OCI-LY3 (cell line): ENCODE measurements around the gene CPLANE2.

Source experiments
- H2AFZ ChIP-seq: fragments of 200-600, 300-600 bp; shearing (Covaris generic); 2 replicates; pipeline ENCODE4 v1.6.0; 2014; ENCODE audit warnings: antibody characterized with exemption, low read depth, low read length
- H3K27ac ChIP-seq: fragments of 200-600, 300-600 bp; sonication (generic); 2 replicates; pipeline ENCODE4 v1.5.1; 2014; ENCODE audit warnings: mild to moderate bottlenecking, low read length, moderate library complexity, mixed read lengths
- H3K27me3 ChIP-seq: fragments of 200-600, 300-600 bp; sonication (generic); 2 replicates; pipeline ENCODE4 v1.6.1; 2014; ENCODE audit warnings: low read depth, low read length, mixed read lengths
- H3K36me3 ChIP-seq: fragments of 200-600, 300-600 bp; sonication (generic); replicated peaks from 2 replicates; pipeline ENCODE3; 2014; ENCODE audit warnings: low read depth, low read length, mixed read lengths
- H3K4me1 ChIP-seq: fragments of 300-600, 200-600 bp; sonication (generic); 2 replicates; pipeline ENCODE4 v1.6.1; 2014; ENCODE audit warnings: low read length, mixed read lengths
- H3K4me2 ChIP-seq: fragments of 200-600, 300-600 bp; sonication (generic); 2 replicates; pipeline ENCODE4 v1.6.1; 2014; ENCODE audit warnings: low read length, mixed read lengths
- H3K4me3 ChIP-seq: fragments of 300-600, 200-600 bp; sonication (generic); 2 replicates; pipeline ENCODE4 v1.5.1; 2014; ENCODE audit warnings: antibody characterized with exemption, mild to moderate bottlenecking, low read length, moderate library complexity
- H3K79me2 ChIP-seq: fragments of 300-600, 200-600 bp; shearing (Covaris generic); 2 replicates; pipeline ENCODE4 v1.6.1; 2014; ENCODE audit warnings: mild to moderate bottlenecking, low read length, mixed read lengths
- H3K9ac ChIP-seq: fragments of 300-600, 200-600 bp; shearing (Covaris generic); 2 replicates; pipeline ENCODE4 v1.6.0; 2014; ENCODE audit warnings: mild to moderate bottlenecking, low read length, moderate library complexity
- H3K9me3 ChIP-seq: fragments of 200-600, 300-600 bp; shearing (Covaris generic); 2 replicates; pipeline ENCODE4 v1.6.1; 2014; ENCODE audit warnings: low read length, mixed read lengths; ENCODE audit not compliant: insufficient read depth
- H4K20me1 ChIP-seq: fragments of 200-600, 300-600 bp; sonication (generic); 2 replicates; pipeline ENCODE4 v1.6.1; 2016; ENCODE audit warnings: low read length, mixed read lengths; ENCODE audit not compliant: insufficient read depth
- EZH2phosphoT487 ChIP-seq: fragments of 200-600 bp; shearing (Covaris generic); IDR thresholded peaks from 2 replicates; pipeline ENCODE4 v1.6.1; 2018; ENCODE audit warnings: antibody characterized with exemption, mixed run types, low read depth
- TF ChIP-seq, protein P1 (sequence below): fragments of 200-600, 300-600 bp; sonication (generic); IDR thresholded peaks from 2 replicates; pipeline ENCODE4 v1.5.1; 2014; ENCODE audit warnings: antibody characterized with exemption, low read length, low read depth

CPLANE2 gene

DNA sequence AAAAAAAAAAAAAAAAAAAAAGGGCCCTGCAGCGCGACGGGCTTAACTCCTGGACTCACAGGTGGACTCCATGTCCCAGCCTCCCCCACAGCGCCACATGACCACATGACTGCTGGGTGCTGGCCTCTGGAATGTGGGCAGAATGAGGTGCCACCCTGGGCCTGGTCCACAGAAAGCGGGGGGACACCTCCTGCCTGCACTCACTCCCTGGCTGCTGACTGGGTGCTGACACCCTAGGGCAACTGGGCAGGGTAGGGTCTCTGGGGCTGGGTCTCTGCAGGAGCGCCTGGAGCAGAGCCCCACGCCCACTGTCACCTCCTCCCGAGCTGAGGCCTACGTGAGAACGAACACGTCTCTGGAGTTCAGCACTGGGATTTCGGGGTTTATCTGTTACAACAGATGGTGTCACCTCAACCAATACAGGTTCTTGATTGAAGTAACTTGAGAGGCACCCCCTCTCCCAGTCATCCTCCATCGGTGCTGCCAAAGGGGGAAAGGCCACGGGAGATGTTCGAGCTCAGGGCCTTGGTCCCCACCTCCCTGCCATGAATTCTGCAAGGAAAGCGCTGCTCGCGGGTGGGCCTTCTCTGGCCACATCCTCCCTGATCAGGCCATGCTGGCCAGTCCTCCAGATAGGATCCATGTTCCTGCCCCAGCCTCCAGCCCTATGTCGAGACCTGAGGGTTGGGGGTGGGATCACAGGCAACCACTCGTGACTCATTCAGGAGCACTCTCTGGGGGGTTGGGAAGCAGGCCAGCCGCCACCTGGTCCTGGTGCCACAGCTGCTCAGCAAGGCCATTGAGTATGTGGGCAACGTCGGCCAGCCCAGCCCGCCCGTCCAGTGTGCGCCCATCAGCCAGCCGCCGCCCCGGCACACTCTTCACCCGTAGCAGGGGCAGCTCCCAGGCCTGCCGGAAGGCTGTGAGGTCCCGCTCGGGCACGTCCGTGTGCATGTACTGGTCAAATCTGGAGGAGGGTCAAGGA, 5.4 kb downstream of the CPLANE2 start:
- H3K27me3 ChIP-seq: no peaks in the 10 kb centered on the region
- H3K9ac ChIP-seq: no peak overlapping the region
- H3K9me3 ChIP-seq: no peaks in the 10 kb centered on the region
- H3K79me2 ChIP-seq: no peaks in the 10 kb centered on the region
- no peak overlapping the region for H2AFZ ChIP-seq
- H3K36me3 ChIP-seq: no peaks in the 10 kb centered on the region
- peaks cover 5% of the 10 kb centered on the region for H3K4me1 ChIP-seq
- no peak overlapping the region for H3K27ac ChIP-seq
- H4K20me1 ChIP-seq: no peaks in the 10 kb centered on the region
- TF ChIP-seq EZH2phosphoT487: no peak
- TF ChIP-seq, protein P1, sequence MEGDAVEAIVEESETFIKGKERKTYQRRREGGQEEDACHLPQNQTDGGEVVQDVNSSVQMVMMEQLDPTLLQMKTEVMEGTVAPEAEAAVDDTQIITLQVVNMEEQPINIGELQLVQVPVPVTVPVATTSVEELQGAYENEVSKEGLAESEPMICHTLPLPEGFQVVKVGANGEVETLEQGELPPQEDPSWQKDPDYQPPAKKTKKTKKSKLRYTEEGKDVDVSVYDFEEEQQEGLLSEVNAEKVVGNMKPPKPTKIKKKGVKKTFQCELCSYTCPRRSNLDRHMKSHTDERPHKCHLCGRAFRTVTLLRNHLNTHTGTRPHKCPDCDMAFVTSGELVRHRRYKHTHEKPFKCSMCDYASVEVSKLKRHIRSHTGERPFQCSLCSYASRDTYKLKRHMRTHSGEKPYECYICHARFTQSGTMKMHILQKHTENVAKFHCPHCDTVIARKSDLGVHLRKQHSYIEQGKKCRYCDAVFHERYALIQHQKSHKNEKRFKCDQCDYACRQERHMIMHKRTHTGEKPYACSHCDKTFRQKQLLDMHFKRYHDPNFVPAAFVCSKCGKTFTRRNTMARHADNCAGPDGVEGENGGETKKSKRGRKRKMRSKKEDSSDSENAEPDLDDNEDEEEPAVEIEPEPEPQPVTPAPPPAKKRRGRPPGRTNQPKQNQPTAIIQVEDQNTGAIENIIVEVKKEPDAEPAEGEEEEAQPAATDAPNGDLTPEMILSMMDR: no peak
- no peak overlapping the region for H3K4me2 ChIP-seq
- H3K4me3 ChIP-seq: no peak overlapping the region

DNA sequence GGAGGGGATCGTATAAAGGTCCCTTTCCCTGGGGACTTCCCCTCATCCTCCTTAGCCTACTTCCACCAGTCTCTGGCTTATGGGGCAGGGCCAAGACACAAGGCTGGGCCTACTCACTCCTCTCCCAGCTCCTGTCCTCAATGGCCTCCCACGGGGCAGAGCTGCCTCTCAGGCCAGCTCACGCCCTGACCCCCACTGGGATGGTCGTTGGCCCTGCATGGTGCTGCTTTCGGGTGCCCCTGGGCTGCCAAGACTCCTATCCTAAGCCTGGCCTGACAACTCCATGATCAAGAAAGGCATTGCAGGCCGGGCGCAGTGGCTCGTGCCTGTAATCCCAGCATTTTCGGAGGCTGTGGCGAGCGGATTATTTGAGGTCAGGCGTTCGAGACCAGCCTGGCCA, 6.2 kb downstream of the CPLANE2 start:
- no peaks in the 10 kb centered on the region for H3K36me3 ChIP-seq
- no peak overlapping the region for H3K4me3 ChIP-seq
- H3K79me2 ChIP-seq: no peaks in the 10 kb centered on the region
- H3K4me2 ChIP-seq: no peak overlapping the region
- H3K27me3 ChIP-seq: no peaks in the 10 kb centered on the region
- H4K20me1 ChIP-seq: no peaks in the 10 kb centered on the region
- no peaks in the 10 kb centered on the region for H3K4me1 ChIP-seq
- TF ChIP-seq EZH2phosphoT487: no peak
- TF ChIP-seq, protein P1: no peak
- H3K9me3 ChIP-seq: no peaks in the 10 kb centered on the region
- no peak overlapping the region for H2AFZ ChIP-seq
- H3K9ac ChIP-seq: no peak overlapping the region
- no peak overlapping the region for H3K27ac ChIP-seq

DNA sequence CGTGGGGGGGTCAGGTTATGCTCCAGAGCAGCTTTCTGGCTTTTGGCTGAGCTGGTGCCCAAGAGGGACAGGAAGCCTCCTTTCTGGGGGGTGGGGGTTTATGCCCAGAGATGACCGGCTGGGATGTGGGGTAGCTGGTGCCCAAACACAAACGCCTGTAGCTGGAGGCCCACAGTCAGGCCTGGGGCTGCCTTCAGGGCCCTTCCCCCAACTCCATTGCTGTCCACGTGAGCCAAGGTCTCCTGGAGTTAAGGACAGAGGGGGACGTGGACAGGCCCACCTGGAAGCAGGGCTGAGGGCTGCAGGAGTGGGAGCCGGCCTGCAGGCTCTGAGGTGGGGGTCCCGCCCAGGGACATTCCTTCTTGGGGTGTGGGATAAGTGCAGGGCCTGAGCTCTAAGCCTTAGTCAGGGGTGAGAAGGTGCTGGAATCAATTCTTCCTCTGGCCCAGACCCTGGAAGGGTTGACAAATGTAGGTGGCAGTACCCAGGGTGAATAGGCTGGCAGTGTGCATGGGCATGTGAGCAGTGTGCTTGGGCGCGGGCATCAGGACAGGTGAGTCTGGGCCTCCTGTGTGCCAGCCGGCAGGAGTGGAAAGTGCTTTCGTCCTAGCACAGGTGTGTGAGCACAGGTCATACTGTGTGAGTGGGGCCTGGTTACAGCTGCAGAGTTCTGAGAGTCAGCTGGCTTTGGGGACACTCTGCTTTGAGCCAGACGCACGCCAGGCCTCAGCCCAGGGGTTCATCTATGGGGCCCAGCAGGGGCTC, 6.8 kb downstream of the CPLANE2 start:
- TF ChIP-seq EZH2phosphoT487: no peak
- TF ChIP-seq, protein P1: no peak
- Histone ChIP-seq H3K9ac (no peak overlapping the region), H4K20me1 (no peaks in the 10 kb centered on the region), H3K36me3 (no peaks in the 10 kb centered on the region), H3K27me3 (no peaks in the 10 kb centered on the region), H3K4me2 (no peak overlapping the region), H3K9me3 (no peaks in the 10 kb centered on the region), H3K4me3 (no peak overlapping the region), H2AFZ (no peak overlapping the region), H3K27ac (no peak overlapping the region), H3K79me2 (no peaks in the 10 kb centered on the region), H3K4me1 (no peaks in the 10 kb centered on the region)
